Kidney (tissue), 14 donors: ENCODE results near the gene NKPD1. TPM values are rescaled to one million over a fixed set of nuclear protein-coding genes. Genes with fewer than 3 reads are reported as not detected.

Source experiments
- DNase-seq, 5 donors: peaks; one replicate each; pipeline ENCODE4 v3.0.0-alpha.2; 2013 to 2020
- FAIRE-seq: peaks from 2 replicates; lab custom pipeline; 2012; peaks lifted over from hg19 to GRCh38; lab: Jason Lieb, UNC
- H3K27ac ChIP-seq, 2 donors: one replicate each; pipeline ENCODE4 v1.7.0; 2013; ENCODE audit warnings: low read depth in 2 of 2, low read length in 2 of 2, inconsistent platforms in 1 of 2
- H3K27me3 ChIP-seq: one replicate; pipeline ENCODE4 v1.7.1; 2013; ENCODE audit warnings: low read length, inconsistent platforms; ENCODE audit not compliant: control insufficient read depth, insufficient read depth
- H3K36me3 ChIP-seq, 3 donors: one replicate each; pipeline versions ENCODE4 v1.7.0 to v1.7.1; 2013; ENCODE audit warnings: low read length in 3 of 3, control low read depth in 1 of 3, inconsistent platforms in 1 of 3; ENCODE audit not compliant: insufficient read depth in 3 of 3, control insufficient read depth in 2 of 3
- H3K4me1 ChIP-seq, 3 donors: one replicate each; pipeline versions ENCODE4 v1.7.0 to v1.7.1; 2013; ENCODE audit warnings: low read length in 3 of 3, inconsistent platforms in 1 of 3, low read depth in 1 of 3; ENCODE audit not compliant: control insufficient read depth in 2 of 3, insufficient read depth in 2 of 3
- H3K4me3 ChIP-seq, 3 donors: one replicate each; pipeline versions ENCODE4 v1.7.0 to v1.8.1; 2013; ENCODE audit warnings: low read length in 3 of 3, control low read depth in 1 of 3, inconsistent platforms in 1 of 3
- H3K9ac ChIP-seq, 3 donors: one replicate each; pipeline versions ENCODE4 v1.7.0 to v1.7.1; 2013; ENCODE audit warnings: low read length in 3 of 3, control low read depth in 1 of 3, inconsistent platforms in 1 of 3
- H3K9me3 ChIP-seq, 3 donors: one replicate each; pipeline versions ENCODE4 v1.7.0 to v1.7.1; 2013; ENCODE audit warnings: low read length in 3 of 3, control low read depth in 1 of 3, inconsistent platforms in 1 of 3; ENCODE audit not compliant: control insufficient read depth in 2 of 3, insufficient read depth in 1 of 3
- intact Hi-C: fragments of 100-400 bp; cut with DNase I; formaldehyde crosslinking; loops from one replicate; pipeline ENCODE4 v1.11.1; 2022
- polyA plus RNA-seq: library from polyadenylated mRNA; stranded (reverse); fragments of 350-450 nt; fragmentation: Illumina TruSeq; extraction: RNeasy Lipid Tissue Mini Kit (QIAGEN cat#74804); gene quantifications from one replicate; pipeline ENCODE4 v1.2.3, GENCODE V29; 2014; ENCODE audit warnings: low read depth, low replicate concordance; ENCODE audit not compliant: insufficient read depth
- total RNA-seq: library from RNA; stranded (reverse); fragmentation: NEBNext Ultra II Directional; extraction: Animal tissue kit (Norgen Biotek cat#: 25700); gene quantifications from one replicate; pipeline ENCODE4 v1.2.1, GENCODE V29; 2021
- TF ChIP-seq, protein P1 (sequence below): IDR thresholded peaks from 3 replicates; pipeline ENCODE4 v1.5.1; 2012; ENCODE audit warnings: mild to moderate bottlenecking, moderate library complexity, borderline replicate concordance; ENCODE audit not compliant: insufficient read depth; ENCODE audit errors: extremely low read depth
- donor health status: control.
- donor health status: control.
- donor health status: control.
- donor health status: control.
- donor health status: control.
- donor health status: DM: yes; HTN: yes; CAD: no.
- donor health status: Normal renal cell carcinoma (clear cell type).

The NKPD1 gene
- total and polyA plus RNA-seq, 2 donors from 2014 or later = 0.09 TPM; not detected in 1

DNA sequence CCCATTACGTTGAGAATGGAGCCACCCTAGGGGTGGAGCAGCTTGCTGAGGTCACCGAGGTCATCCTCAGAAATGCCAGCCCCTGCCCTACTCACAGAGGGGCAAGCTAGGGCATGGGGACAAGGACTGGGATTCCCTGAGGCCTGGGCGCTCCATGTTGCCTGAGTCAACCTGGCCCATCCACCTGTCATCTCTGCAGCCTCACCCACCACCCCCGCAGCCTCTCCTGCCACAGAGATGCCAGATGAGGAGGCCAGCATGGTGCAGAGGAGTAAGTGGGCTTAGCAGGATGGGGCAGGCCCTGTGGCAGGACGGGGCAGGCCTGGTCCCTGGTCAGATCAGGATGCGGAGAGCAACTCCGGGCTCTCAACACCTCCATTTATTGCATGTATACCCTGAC lies 9.5 kb downstream of the NKPD1 start:
- no peak for FAIRE-seq

DNA sequence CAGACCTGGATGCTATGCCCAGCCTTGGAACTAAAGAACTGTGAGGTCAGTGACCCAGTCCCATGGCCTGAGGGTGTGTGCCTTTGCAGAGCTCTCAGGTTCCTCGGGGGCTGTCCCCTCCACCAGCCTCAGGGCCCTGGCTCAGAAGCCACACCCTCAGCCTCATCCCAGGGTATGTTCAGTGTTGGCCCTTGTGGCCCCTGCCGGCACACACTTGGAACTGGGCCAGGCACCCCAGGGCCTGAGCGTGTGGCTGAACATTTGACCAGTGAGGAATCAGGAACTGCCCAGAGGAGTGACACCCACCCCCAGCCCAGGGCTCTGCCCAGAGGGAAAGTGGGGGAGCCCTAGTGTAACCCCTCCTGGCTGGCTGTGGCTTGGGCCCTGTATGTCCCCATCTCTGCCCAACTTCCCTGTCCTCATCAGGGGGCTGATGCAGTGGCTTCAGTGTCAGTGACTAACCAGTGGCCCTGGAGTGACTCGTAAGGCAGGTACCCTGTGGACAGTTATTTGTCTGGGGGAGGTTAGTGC lies 10.0 kb downstream of the NKPD1 start:
- H3K4me1 ChIP-seq = peaks cover 0 to 18% (median 0%) of the 10 kb centered on the region in 3 donors
- no peak overlapping the region for H3K27ac ChIP-seq
- intact Hi-C loops = no loop called here
- DNase-seq (peak in 2 of 5 donors; percentile 52 to 56), FAIRE-seq (no peak)
- H3K36me3 ChIP-seq = peaks cover 0 to 6% (median 0%) of the 10 kb centered on the region in 3 donors
- H3K9me3 ChIP-seq = no peaks in the 10 kb centered on the region
- H3K9ac ChIP-seq = no peak overlapping the region
- H3K27me3 ChIP-seq = peaks cover 12% of the 10 kb centered on the region
- TF ChIP-seq, protein P1, sequence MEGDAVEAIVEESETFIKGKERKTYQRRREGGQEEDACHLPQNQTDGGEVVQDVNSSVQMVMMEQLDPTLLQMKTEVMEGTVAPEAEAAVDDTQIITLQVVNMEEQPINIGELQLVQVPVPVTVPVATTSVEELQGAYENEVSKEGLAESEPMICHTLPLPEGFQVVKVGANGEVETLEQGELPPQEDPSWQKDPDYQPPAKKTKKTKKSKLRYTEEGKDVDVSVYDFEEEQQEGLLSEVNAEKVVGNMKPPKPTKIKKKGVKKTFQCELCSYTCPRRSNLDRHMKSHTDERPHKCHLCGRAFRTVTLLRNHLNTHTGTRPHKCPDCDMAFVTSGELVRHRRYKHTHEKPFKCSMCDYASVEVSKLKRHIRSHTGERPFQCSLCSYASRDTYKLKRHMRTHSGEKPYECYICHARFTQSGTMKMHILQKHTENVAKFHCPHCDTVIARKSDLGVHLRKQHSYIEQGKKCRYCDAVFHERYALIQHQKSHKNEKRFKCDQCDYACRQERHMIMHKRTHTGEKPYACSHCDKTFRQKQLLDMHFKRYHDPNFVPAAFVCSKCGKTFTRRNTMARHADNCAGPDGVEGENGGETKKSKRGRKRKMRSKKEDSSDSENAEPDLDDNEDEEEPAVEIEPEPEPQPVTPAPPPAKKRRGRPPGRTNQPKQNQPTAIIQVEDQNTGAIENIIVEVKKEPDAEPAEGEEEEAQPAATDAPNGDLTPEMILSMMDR = no peak
- H3K4me3 ChIP-seq = no peak overlapping the region

More for the DNA sequence above, 9.5 kb downstream of the NKPD1 start:
- H3K27me3 ChIP-seq = peaks cover 12% of the 10 kb centered on the region
- H3K36me3 ChIP-seq = peaks cover 0 to 2% (median 0%) of the 10 kb centered on the region in 3 donors
- no peaks in the 10 kb centered on the region for H3K9me3 ChIP-seq
- no peak overlapping the region for H3K27ac ChIP-seq
- DNase-seq = peak in 1 of 5 donors; percentile 51
- peaks cover 0 to 18% (median 0%) of the 10 kb centered on the region in 3 donors for H3K4me1 ChIP-seq
- TF ChIP-seq, protein P1 = no peak
- H3K4me3 ChIP-seq = no peak overlapping the region
- intact Hi-C loops = no loop called here
- H3K9ac ChIP-seq = no peak overlapping the region

DNA sequence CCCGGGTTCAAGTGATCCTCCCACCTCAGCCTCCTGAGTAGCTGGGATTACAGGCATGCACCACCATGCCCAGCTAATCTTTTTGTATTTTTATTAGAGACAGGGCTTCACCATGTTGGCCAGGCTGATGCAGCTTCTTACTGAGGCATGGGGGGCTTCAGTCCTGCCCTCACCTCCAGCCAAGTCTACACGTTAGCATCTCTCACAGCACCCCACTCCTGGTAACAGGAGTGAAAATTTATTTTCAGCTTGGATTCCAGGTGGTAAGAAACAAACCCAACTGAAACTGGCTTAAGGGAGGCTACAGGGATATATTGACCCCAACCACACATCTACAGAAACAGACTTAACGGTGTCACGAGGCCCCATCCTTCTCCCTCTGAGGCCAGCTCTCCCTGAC lies 10.6 kb downstream of the NKPD1 start:
- Histone ChIP-seq H3K9ac (no peak overlapping the region), H3K36me3 (peaks cover 0 to 6% (median 0%) of the 10 kb centered on the region in 3 donors), H3K4me1 (peaks cover 0 to 18% (median 0%) of the 10 kb centered on the region in 3 donors), H3K27me3 (peaks cover 12% of the 10 kb centered on the region), H3K27ac (no peak overlapping the region), H3K9me3 (no peaks in the 10 kb centered on the region), H3K4me3 (no peak overlapping the region)
- DNase-seq = no peak
- intact Hi-C loops = no loop called here
- FAIRE-seq = no peak
- TF ChIP-seq, protein P1 = no peak
